ENCODE data around the gene KRTAP5-4. TPM values are rescaled to one million over a fixed set of nuclear protein-coding genes. Genes with fewer than 3 reads are reported as not detected.
"Not testable (repeated sequence)": the region's sequence is repeated elsewhere in the genome, so short reads cannot be mapped to it uniquely, and the experiment has no call there.

The KRTAP5-4 gene
- polyA plus RNA-seq, 4 donors = not detected

- DNase-seq (ENCODE audit: low read depth in 4 of 4, low spot score in 2 of 4) = not testable (repeated sequence)
Measured at GRCh38 chr11:1605923-1606322, 16.0 kb downstream of the KRTAP5-4 start.

GRCh38 chr11:1604711-1605110 lies 17.2 kb downstream of the KRTAP5-4 start:
- no peak for DNase-seq (ENCODE audit: low read depth in 4 of 4, low spot score in 2 of 4)

GRCh38 chr11:1604181-1604580 lies 17.8 kb downstream of the KRTAP5-4 start:
- no peak for DNase-seq (ENCODE audit: low read depth in 4 of 4, low spot score in 2 of 4)

GRCh38 chr11:1603629-1604028 lies 18.3 kb downstream of the KRTAP5-4 start:
- DNase-seq (ENCODE audit: low read depth in 4 of 4, low spot score in 2 of 4) = no peak

- DNase-seq (ENCODE audit: low read depth in 4 of 4, low spot score in 2 of 4) = not testable (repeated sequence)
Measured at GRCh38 chr11:1601663-1602062, 20.3 kb downstream of the KRTAP5-4 start.

- DNase-seq (ENCODE audit: low read depth in 4 of 4, low spot score in 2 of 4) = no peak
Measured at GRCh38 chr11:1600626-1601025, 21.3 kb downstream of the KRTAP5-4 start.

- no peak for DNase-seq (ENCODE audit: low read depth in 4 of 4, low spot score in 2 of 4)
Measured at GRCh38 chr11:1598816-1599215, 23.1 kb downstream of the KRTAP5-4 start.

GRCh38 chr11:1598406-1598805 lies 23.5 kb downstream of the KRTAP5-4 start:
- not testable (repeated sequence) for DNase-seq (ENCODE audit: low read depth in 4 of 4, low spot score in 2 of 4)

- DNase-seq (ENCODE audit: low read depth in 4 of 4, low spot score in 2 of 4) = no peak
Measured at GRCh38 chr11:1597994-1598380, 24.0 kb downstream of the KRTAP5-4 start, which contains the start of gene KRTAP5-2. TSS of gene KRTAP5-2 (minus strand) at chr11:1598294. CDS start at chr11:1598250, 44 bp downstream.

GRCh38 chr11:1597331-1597993 lies 24.5 kb downstream of the KRTAP5-4 start:
- DNase-seq (ENCODE audit: low read depth in 4 of 4, low spot score in 2 of 4) = no peak

GRCh38 chr11:1596576-1597121 lies 25.3 kb downstream of the KRTAP5-4 start:
- DNase-seq (ENCODE audit: low read depth in 4 of 4, low spot score in 2 of 4) = not testable (repeated sequence)

- DNase-seq (ENCODE audit: low read depth in 4 of 4, low spot score in 2 of 4) = not testable (repeated sequence)
Measured at GRCh38 chr11:1595994-1596575, 25.9 kb downstream of the KRTAP5-4 start.

GRCh38 chr11:1592628-1593027 lies 29.3 kb downstream of the KRTAP5-4 start:
- DNase-seq (ENCODE audit: low read depth in 4 of 4, low spot score in 2 of 4) = no peak

GRCh38 chr11:1589996-1590395 lies 31.9 kb downstream of the KRTAP5-4 start:
- no peak for DNase-seq (ENCODE audit: low read depth in 4 of 4, low spot score in 2 of 4)

- not testable (repeated sequence) for DNase-seq (ENCODE audit: low read depth in 4 of 4, low spot score in 2 of 4)
Measured at GRCh38 chr11:1589191-1589963, 32.6 kb downstream of the KRTAP5-4 start.

- DNase-seq (ENCODE audit: low read depth in 4 of 4, low spot score in 2 of 4) = no peak
Measured at GRCh38 chr11:1586699-1587098, 35.2 kb downstream of the KRTAP5-4 start.

GRCh38 chr11:1584661-1585370 lies 37.1 kb downstream of the KRTAP5-4 start, which contains the start of gene KRTAP5-1:
TSS of gene KRTAP5-1 (minus strand) at chr11:1585283. CDS start at chr11:1585249, 34 bp downstream.
- DNase-seq (ENCODE audit: low read depth in 4 of 4, low spot score in 2 of 4) = not testable (repeated sequence)

- DNase-seq (ENCODE audit: low read depth in 4 of 4, low spot score in 2 of 4) = not testable (repeated sequence)
Measured at GRCh38 chr11:1582909-1583308, 39.0 kb downstream of the KRTAP5-4 start.

GRCh38 chr11:1581976-1582375 lies 40.0 kb downstream of the KRTAP5-4 start:
- DNase-seq (ENCODE audit: low read depth in 4 of 4, low spot score in 2 of 4) = no peak

GRCh38 chr11:1576825-1577224 lies 45.1 kb downstream of the KRTAP5-4 start:
- DNase-seq (ENCODE audit: low read depth in 4 of 4, low spot score in 2 of 4) = no peak

All from left renal cortex interstitium (tissue), 4 donors.